ENCODE data around the gene E2F1.
"Not testable (repeated sequence)": the region's sequence is repeated elsewhere in the genome, so short reads cannot be mapped to it uniquely, and the experiment has no call there.

Gene E2F1

DNA sequence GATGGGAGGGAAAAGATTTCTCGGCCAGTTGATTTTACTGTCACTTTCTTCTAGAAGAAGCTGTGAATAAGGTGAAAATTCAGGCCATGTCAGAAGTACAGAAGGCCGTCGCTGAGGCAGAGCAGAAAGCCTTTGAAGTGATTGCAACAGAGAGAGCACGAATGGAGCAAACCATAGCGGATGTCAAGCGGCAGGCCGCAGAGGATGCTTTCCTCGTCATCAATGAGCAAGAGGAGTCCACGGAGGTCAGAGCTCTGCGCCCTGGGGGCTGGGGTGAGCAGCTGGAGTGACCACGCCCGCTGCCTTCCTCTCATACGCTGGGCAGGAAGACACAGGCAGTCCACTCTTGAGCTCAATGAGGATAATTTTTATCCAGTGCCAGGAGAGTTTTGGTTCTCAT is 45.9 kb downstream of the E2F1 start:
- DNase-seq (ENCODE audit: low spot score), result no peak

DNA sequence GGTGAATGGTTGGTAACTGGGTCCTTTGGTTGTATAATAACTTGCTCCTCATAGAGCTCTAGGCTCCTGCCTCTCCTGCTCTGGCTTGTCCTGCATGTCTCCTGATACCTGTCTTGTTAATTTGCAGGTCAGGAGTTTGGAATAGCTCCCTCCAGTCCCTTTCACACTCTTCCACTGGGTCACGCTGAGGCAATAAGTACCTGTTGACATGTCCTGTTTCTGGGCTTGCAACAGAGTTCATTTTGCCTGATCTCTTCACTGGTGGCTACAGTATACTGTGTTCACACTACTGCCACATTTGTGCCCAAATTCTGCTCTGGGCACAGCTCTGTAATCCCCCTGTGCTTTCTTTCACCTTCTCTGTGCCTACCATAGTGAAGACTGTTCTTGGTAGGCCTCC is 49.4 kb downstream of the E2F1 start:
- no peak for DNase-seq (ENCODE audit: low spot score)

DNA sequence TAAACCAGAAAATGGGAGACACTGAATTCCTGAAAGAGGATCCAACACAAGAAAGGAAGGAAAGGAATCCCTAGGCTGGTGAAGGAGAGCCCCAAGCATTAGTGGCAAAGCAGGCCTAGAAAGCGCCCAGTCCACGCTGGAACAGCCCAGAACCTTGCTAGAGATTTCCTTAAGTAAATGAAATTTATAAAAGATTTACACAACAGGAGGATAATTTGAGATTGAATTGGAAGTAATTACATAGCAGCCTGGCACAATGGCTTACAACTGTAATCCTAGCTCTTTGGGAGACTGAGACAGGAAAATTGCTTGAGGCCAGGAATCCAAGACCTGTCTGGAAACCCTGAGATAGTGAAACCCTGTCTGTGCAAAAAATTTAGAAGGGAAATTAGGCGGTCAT is 50.8 kb downstream of the E2F1 start:
- no peak for DNase-seq (ENCODE audit: low spot score)

DNA sequence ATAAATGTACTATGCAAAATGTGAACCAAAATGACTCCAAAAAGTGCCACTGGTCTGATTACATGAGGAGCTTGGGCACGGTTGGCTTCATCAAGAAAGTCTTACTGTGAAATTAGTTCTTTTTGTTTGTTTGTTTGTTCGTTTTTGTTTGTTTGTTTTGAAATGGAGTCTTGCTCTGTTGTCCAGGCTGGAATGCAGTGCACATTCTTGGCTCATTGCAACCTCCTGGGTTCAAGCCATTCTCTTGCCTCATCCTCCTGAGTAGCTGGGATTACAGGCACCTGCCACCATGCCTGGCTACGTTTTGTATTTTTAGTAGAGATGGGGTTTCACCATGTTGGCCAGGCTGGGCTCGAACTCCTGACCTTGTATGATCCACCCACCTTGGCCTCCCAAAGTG is 54.3 kb downstream of the E2F1 start:
- DNase-seq (ENCODE audit: low spot score), result not testable (repeated sequence)

DNA sequence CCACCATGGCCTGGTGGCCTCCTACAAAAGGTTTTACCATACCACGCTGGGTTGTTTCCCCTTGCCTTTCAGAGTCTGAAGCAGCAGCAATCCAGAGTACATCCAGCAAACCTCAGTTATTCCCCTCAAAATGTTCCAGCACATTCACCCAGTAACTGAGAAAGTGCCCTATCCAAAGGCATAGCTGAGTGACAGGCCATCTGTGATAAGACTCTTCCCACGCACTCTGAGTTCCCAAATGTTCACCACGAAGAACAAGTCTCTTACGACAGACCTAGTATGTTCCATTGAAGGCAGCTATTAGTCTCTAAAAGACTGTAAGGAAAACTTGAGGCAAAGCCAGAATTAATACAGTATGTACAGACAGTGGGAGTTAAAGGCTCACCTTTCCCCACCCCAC is 55.7 kb downstream of the E2F1 start:
- no peak for DNase-seq (ENCODE audit: low spot score)

DNA sequence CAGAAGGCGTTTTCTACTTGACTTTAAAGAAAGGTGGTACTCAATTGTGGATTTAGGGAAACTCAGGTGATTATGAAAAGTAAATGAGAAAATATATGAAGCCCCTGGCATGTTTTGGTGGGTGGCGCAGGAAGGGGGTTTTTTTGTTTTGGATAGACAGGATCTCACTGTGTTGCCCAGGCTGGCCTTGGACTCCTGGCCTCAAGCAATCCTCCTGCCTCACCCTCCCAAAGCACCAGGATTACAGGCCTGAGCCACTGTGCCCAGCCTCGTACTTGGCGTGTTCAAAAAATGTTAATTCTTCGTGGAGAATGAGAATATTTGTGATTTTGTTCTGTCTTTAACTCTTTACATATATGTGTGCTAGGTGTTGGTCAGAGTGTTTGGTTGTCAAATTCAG is 56.2 kb downstream of the E2F1 start:
- no peak for DNase-seq (ENCODE audit: low spot score)

DNA sequence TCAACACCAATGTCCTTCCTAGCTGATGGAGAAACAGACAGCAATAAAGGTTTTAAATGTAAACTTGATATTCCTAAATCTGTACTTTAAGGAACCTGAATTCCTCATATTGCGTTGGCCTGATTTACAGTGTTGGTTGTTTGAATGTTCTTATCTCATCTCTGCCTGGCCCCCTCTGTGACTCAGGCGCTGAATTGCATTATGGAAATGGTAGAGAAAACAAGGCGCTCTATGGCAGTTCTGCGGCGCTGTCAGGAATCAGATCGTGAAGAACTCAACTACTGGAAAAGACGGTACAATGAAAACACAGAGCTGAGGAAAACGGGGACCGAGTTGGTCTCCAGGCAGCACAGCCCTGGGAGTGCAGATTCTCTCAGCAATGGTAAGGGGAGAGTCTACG is 56.7 kb downstream of the E2F1 start:
- no peak for DNase-seq (ENCODE audit: low spot score)

DNA sequence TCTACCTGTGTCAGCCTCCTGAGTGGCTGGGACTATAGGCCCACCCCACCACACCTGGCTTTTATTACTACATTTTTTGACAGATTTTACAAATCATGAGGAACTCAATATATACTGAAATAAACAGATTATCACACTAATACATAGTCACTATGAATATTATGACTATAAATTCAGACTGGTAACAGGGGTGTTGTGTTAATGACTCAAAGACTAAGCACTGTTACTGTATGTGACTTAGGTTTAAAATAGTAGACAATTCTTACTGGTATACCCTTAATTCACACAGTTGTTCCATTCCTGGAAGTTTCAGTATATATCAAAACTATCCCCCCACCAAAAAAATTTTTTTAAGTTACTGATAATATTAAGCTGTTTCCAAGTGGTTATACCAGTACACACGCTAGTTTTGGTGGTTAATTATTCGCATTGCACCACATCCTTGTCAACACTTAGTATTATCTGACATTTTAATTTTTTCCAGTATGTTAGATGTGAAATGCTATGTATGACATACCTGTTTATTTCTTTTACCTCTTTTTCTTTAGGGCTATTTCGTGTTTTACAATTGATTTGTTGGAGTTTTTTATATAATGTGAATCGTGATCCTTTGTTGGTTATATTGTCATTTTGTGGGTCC is 58.5 kb downstream of the E2F1 start:
- no peak for DNase-seq (ENCODE audit: low spot score)

DNA sequence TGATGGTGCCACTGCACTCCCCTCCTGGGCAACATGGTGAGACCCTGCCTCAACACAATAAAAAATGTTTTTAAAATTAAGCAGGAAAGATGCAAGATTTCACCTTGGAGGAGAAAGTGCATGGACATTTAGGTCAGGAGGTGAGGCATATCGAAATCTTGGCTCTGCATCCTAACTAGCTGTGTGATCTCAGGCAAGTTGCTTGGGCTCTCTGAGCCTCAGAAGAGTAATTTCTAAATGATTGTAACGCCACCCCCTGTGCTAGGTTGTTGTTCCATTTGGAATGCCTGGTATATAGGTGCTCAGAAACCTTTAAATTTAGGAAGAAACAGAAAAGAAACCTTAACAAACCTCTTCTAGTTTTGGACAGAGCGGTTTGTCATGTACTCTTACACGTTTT is 60.0 kb downstream of the E2F1 start:
- no peak for DNase-seq (ENCODE audit: low spot score)

Measured in hematopoietic multipotent progenitor cell treated with erythropoietin and hydrocortisone succinate and interleukin-3 and kit ligand, for 17 days (in vitro differentiated cells).